Gastroesophageal sphincter (tissue), 3 donors: ENCODE data around the gene SLC5A6.

Experiments
- POLR2AphosphoS5 ChIP-seq: sonication (generic); formaldehyde crosslinking; IDR thresholded peaks from one replicate; pipeline ENCODE4 v1.6.1; 2017; ENCODE audit warnings: antibody characterized with exemption
- TF ChIP-seq, protein P1 (sequence below), 4 experiments: fragments of 200-600 bp in 2 of 4; fragments of 450-650 bp in 2 of 4; sonication (generic) in 1 of 4; IDR thresholded peaks; one replicate each; pipeline ENCODE4 v1.5.1; 2017 to 2019; ENCODE audit warnings: antibody characterized with exemption in 4 of 4, mild to moderate bottlenecking in 2 of 4, moderate library complexity in 2 of 4

DNA sequence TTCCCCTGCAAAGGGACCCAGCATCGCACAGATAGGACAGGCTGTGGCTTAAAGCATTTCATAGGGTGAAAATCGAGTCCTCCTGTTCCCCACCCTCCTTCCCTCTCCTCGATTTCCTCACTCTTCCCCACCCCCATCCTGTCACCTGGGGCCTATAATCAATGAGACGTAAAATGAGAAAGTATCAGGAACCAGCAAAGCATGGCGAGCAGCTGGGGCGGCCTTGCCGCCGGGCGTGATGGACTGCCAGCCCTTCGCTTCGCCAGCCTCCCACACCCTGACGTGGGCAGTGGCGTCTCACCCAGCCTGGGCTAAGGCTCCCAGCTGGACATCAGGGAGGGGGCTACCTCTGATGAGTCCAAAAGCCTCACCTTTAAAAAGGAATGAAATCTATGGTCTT is 39.7 kb upstream of the SLC5A6 start:
- TF ChIP-seq, protein P1, sequence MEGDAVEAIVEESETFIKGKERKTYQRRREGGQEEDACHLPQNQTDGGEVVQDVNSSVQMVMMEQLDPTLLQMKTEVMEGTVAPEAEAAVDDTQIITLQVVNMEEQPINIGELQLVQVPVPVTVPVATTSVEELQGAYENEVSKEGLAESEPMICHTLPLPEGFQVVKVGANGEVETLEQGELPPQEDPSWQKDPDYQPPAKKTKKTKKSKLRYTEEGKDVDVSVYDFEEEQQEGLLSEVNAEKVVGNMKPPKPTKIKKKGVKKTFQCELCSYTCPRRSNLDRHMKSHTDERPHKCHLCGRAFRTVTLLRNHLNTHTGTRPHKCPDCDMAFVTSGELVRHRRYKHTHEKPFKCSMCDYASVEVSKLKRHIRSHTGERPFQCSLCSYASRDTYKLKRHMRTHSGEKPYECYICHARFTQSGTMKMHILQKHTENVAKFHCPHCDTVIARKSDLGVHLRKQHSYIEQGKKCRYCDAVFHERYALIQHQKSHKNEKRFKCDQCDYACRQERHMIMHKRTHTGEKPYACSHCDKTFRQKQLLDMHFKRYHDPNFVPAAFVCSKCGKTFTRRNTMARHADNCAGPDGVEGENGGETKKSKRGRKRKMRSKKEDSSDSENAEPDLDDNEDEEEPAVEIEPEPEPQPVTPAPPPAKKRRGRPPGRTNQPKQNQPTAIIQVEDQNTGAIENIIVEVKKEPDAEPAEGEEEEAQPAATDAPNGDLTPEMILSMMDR (IDR thresholded peaks at IDR 0.05): no peak
- no peak for TF ChIP-seq POLR2AphosphoS5
